Subcutaneous adipose tissue (tissue), 4 donors: ENCODE measurements around the gene AUNIP. TPM values are rescaled to one million over a fixed set of nuclear protein-coding genes. Genes with fewer than 3 reads are reported as not detected.

Experiments
- CTCF ChIP-seq: fragments of 450-650 bp; IDR thresholded peaks from one replicate; pipeline ENCODE4 v1.5.1; 2016; ENCODE audit warnings: low read depth, mild to moderate bottlenecking, control low read depth, antibody characterized with exemption, moderate library complexity
- total RNA-seq, 4 donors: library from RNA; depleted of rRNA; stranded (reverse); fragments of >200 nt; gene quantifications; one replicate each; pipeline ENCODE4 v1.1.0, GENCODE V29; 2016

The AUNIP gene
- total RNA-seq, 4 donors from 2014 or later: 1.9 TPM; not detected in 3

GRCh38 chr1:25834894-25835293 is 24.4 kb downstream of the AUNIP start:
- TF ChIP-seq CTCF: no peak

GRCh38 chr1:25833158-25833557 is 26.1 kb downstream of the AUNIP start:
- TF ChIP-seq CTCF: no peak

- no peak for TF ChIP-seq CTCF
Measured at GRCh38 chr1:25832336-25833037, 26.8 kb downstream of the AUNIP start.

- TF ChIP-seq CTCF: no peak
Measured at GRCh38 chr1:25831569-25832196, 27.6 kb downstream of the AUNIP start.

GRCh38 chr1:25829046-25829445 is 30.2 kb downstream of the AUNIP start:
- no peak for TF ChIP-seq CTCF

GRCh38 chr1:25828491-25828890 is 30.8 kb downstream of the AUNIP start:
- TF ChIP-seq CTCF: no peak

GRCh38 chr1:25826571-25826970 is 32.7 kb downstream of the AUNIP start:
- no peak for TF ChIP-seq CTCF
